ENCODE results near the gene DONSON.

The DONSON gene

DNA sequence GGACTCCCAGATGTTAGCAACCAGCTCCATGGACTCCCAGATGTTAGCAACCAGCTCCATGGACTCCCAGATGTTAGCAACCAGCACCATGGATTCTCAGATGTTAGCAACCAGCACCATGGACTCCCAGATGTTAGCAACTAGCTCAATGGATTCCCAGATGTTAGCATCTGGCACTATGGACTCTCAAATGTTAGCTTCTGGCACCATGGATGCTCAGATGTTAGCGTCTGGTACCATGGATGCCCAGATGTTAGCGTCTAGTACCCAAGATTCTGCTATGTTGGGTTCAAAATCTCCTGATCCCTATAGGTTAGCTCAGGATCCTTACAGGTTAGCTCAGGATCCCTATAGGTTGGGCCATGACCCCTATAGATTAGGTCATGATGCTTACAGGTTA, 36.8 kb downstream of the DONSON start:
- no peak for TF ChIP-seq TAF1 (IDR thresholded peaks at IDR 0.05; ENCODE audit: borderline replicate concordance, insufficient read depth, low read length)
- no peak for TF ChIP-seq FOXP2 (optimal IDR thresholded peaks at IDR 0.05; ENCODE audit: borderline replicate concordance, extremely low read depth, extremely low read length, insufficient read depth)
- TF ChIP-seq, protein P1, sequence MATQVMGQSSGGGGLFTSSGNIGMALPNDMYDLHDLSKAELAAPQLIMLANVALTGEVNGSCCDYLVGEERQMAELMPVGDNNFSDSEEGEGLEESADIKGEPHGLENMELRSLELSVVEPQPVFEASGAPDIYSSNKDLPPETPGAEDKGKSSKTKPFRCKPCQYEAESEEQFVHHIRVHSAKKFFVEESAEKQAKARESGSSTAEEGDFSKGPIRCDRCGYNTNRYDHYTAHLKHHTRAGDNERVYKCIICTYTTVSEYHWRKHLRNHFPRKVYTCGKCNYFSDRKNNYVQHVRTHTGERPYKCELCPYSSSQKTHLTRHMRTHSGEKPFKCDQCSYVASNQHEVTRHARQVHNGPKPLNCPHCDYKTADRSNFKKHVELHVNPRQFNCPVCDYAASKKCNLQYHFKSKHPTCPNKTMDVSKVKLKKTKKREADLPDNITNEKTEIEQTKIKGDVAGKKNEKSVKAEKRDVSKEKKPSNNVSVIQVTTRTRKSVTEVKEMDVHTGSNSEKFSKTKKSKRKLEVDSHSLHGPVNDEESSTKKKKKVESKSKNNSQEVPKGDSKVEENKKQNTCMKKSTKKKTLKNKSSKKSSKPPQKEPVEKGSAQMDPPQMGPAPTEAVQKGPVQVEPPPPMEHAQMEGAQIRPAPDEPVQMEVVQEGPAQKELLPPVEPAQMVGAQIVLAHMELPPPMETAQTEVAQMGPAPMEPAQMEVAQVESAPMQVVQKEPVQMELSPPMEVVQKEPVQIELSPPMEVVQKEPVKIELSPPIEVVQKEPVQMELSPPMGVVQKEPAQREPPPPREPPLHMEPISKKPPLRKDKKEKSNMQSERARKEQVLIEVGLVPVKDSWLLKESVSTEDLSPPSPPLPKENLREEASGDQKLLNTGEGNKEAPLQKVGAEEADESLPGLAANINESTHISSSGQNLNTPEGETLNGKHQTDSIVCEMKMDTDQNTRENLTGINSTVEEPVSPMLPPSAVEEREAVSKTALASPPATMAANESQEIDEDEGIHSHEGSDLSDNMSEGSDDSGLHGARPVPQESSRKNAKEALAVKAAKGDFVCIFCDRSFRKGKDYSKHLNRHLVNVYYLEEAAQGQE (IDR thresholded peaks at IDR 0.05; ENCODE audit: insufficient read depth in 1 of 2, low read depth in 2 of 2, low read length in 2 of 2) = no peak
- no peak for TF ChIP-seq POLR2AphosphoS5 (IDR thresholded peaks at IDR 0.05; ENCODE audit: low read depth, low read length)
- TF ChIP-seq SIN3A (IDR thresholded peaks at IDR 0.05; ENCODE audit: borderline replicate concordance, insufficient read depth, low read length) = no peak

DNA sequence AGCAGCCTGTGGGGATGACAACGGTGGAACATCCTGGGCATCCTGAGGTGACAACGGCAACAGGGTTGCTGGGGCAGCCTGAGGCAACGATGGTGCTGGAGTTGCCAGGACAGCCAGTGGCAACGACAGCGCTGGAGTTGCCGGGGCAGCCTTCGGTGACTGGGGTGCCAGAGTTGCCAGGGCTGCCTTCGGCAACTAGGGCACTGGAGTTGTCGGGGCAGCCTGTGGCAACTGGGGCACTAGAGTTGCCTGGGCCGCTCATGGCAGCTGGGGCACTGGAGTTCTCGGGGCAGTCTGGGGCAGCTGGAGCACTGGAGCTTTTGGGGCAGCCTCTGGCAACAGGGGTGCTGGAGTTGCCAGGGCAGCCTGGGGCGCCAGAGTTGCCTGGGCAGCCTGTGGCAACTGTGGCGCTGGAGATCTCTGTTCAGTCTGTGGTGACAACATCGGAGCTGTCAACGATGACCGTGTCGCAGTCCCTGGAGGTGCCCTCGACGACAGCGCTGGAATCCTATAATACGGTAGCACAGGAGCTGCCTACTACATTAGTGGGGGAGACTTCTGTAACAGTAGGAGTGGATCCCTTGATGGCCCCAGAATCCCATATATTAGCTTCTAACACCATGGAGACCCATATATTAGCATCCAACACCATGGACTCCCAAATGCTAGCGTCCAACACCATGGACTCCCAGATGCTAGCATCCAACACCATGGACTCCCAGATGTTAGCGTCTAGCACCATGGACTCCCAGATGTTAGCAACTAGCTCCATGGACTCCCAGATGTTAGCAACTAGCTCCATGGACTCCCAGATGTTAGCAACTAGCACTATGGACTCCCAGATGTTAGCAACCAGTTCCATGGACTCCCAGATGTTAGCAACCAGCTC, 37.5 kb downstream of the DONSON start:
- TF ChIP-seq POLR2AphosphoS5 (IDR thresholded peaks at IDR 0.05; ENCODE audit: low read depth, low read length) (no peak), FOXP2 (optimal IDR thresholded peaks at IDR 0.05; ENCODE audit: borderline replicate concordance, extremely low read depth, extremely low read length, insufficient read depth) (no peak), SIN3A (IDR thresholded peaks at IDR 0.05; ENCODE audit: borderline replicate concordance, insufficient read depth, low read length) (no peak), TAF1 (IDR thresholded peaks at IDR 0.05; ENCODE audit: borderline replicate concordance, insufficient read depth, low read length) (no peak)
- TF ChIP-seq, protein P1 (IDR thresholded peaks at IDR 0.05; ENCODE audit: insufficient read depth in 1 of 2, low read depth in 2 of 2, low read length in 2 of 2) = no peak

DNA sequence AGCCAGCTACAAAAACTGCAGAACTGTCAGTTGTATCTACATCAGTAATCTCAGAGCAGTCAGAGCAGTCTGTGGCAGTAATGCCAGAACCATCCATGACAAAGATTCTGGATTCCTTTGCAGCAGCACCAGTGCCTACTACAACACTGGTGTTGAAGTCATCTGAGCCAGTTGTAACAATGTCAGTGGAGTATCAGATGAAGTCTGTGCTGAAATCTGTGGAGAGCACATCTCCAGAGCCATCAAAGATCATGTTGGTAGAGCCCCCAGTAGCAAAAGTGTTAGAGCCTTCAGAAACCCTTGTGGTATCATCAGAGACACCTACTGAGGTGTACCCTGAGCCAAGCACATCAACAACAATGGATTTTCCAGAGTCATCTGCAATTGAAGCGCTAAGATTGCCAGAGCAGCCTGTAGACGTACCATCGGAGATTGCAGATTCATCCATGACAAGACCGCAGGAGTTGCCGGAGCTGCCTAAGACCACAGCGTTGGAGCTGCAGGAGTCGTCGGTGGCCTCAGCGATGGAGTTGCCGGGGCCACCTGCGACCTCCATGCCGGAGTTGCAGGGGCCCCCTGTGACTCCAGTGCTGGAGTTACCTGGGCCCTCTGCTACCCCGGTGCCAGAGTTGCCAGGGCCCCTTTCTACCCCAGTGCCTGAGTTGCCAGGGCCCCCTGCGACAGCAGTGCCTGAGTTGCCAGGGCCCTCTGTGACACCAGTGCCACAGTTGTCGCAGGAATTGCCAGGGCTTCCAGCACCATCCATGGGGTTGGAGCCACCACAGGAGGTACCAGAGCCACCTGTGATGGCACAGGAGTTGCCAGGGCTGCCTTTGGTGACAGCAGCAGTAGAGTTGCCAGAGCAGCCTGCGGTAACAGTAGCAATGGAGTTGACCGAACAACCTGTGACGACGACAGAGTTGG, 38.4 kb downstream of the DONSON start:
- TF ChIP-seq, protein P1 (IDR thresholded peaks at IDR 0.05; ENCODE audit: insufficient read depth in 1 of 2, low read depth in 2 of 2, low read length in 2 of 2) = no peak
- TF ChIP-seq TAF1 (IDR thresholded peaks at IDR 0.05; ENCODE audit: borderline replicate concordance, insufficient read depth, low read length) (no peak), POLR2AphosphoS5 (IDR thresholded peaks at IDR 0.05; ENCODE audit: low read depth, low read length) (no peak), SIN3A (IDR thresholded peaks at IDR 0.05; ENCODE audit: borderline replicate concordance, insufficient read depth, low read length) (no peak), FOXP2 (optimal IDR thresholded peaks at IDR 0.05; ENCODE audit: borderline replicate concordance, extremely low read depth, extremely low read length, insufficient read depth) (no peak)

- TF ChIP-seq FOXP2 (optimal IDR thresholded peaks at IDR 0.05; ENCODE audit: borderline replicate concordance, extremely low read depth, extremely low read length, insufficient read depth) (no peak), POLR2AphosphoS5 (IDR thresholded peaks at IDR 0.05; ENCODE audit: low read depth, low read length) (no peak), TAF1 (IDR thresholded peaks at IDR 0.05; ENCODE audit: borderline replicate concordance, insufficient read depth, low read length) (no peak), SIN3A (IDR thresholded peaks at IDR 0.05; ENCODE audit: borderline replicate concordance, insufficient read depth, low read length) (no peak)
- TF ChIP-seq, protein P1 (IDR thresholded peaks at IDR 0.05; ENCODE audit: insufficient read depth in 1 of 2, low read depth in 2 of 2, low read length in 2 of 2) = no peak
Observed at GRCh38 chr21:33546086-33546485, 42.4 kb downstream of the DONSON start.

Data from PFSK-1 (cell line).